HepG2 (cell line): ENCODE results near the gene INTS7. TPM values are rescaled to one million over a fixed set of nuclear protein-coding genes. Genes with fewer than 3 reads are reported as not detected.

Experiments
- CTCF ChIP-seq: sonication (generic); formaldehyde crosslinking; IDR thresholded peaks from 2 replicates; pipeline ENCODE4 v1.5.0; 2020; ENCODE audit warnings: mild to moderate bottlenecking, missing genetic modification reagents, moderate library complexity
- E2F1 ChIP-seq: sonication (generic); formaldehyde crosslinking; IDR thresholded peaks from 2 replicates; pipeline ENCODE4 v1.5.0; 2020; ENCODE audit warnings: missing genetic modification reagents
- ELF3 ChIP-seq: IDR thresholded peaks from 2 replicates; pipeline ENCODE4 v1.6.1; 2016; ENCODE audit warnings: missing genetic modification reagents, missing compliant biosample characterization
- GABPB1 ChIP-seq: IDR thresholded peaks from 2 replicates; pipeline ENCODE4 v1.6.1; 2016; ENCODE audit warnings: mild to moderate bottlenecking, missing genetic modification reagents, moderate library complexity, missing compliant biosample characterization
- HNF4A ChIP-seq: sonication (generic); formaldehyde crosslinking; IDR thresholded peaks from 2 replicates; pipeline ENCODE4 v1.4.0; 2020; ENCODE audit warnings: missing genetic modification reagents
- IRX3 ChIP-seq: sonication (generic); formaldehyde crosslinking; IDR thresholded peaks from 2 replicates; pipeline ENCODE4 v1.8.1; 2023; ENCODE audit warnings: mild to moderate bottlenecking, low read depth, missing genetic modification reagents, borderline replicate concordance
- NR0B2 ChIP-seq: sonication (generic); formaldehyde crosslinking; IDR thresholded peaks from 2 replicates; pipeline ENCODE4 v1.4.0; 2020; ENCODE audit warnings: mild to moderate bottlenecking, missing genetic modification reagents
- PCBP2 ChIP-seq: fragments of 200-400 bp; formaldehyde crosslinking; optimal IDR thresholded peaks from 2 replicates; pipeline ENCODE3; 2018; ENCODE audit warnings: low read length, low read depth; ENCODE audit not compliant: poor library complexity, severe bottlenecking
- RFX3 ChIP-seq: IDR thresholded peaks from 2 replicates; pipeline ENCODE4 v1.6.1; 2016; ENCODE audit warnings: missing biosample characterization, missing genetic modification reagents
- STAT5B ChIP-seq: sonication (generic); formaldehyde crosslinking; IDR thresholded peaks from 2 replicates; pipeline ENCODE4 v1.4.0; 2020; ENCODE audit warnings: missing genetic modification reagents
- TAF1 ChIP-seq: sonication (generic); formaldehyde crosslinking; IDR thresholded peaks from 2 replicates; pipeline ENCODE4 v1.4.0; 2020; ENCODE audit warnings: missing genetic modification reagents
- TEAD3 ChIP-seq: optimal IDR thresholded peaks from 2 replicates; pipeline ENCODE3; 2016; ENCODE audit warnings: borderline replicate concordance
- ZNF101 ChIP-seq: sonication (generic); formaldehyde crosslinking; IDR thresholded peaks from 2 replicates; pipeline ENCODE4 v1.4.0; 2020; ENCODE audit warnings: mild to moderate bottlenecking, low read depth, missing genetic modification reagents, borderline replicate concordance
- ZNF12 ChIP-seq: sonication (generic); formaldehyde crosslinking; IDR thresholded peaks from 2 replicates; pipeline ENCODE4 v1.5.0; 2020; ENCODE audit warnings: missing genetic modification reagents
- ZNF224 ChIP-seq: sonication (generic); formaldehyde crosslinking; IDR thresholded peaks from 2 replicates; pipeline ENCODE4 v1.5.0; 2020; ENCODE audit warnings: mild to moderate bottlenecking, missing genetic modification reagents
- ZNF275 ChIP-seq: sonication (generic); formaldehyde crosslinking; IDR thresholded peaks from 2 replicates; pipeline ENCODE4 v1.8.0; 2022; ENCODE audit warnings: missing genetic modification reagents, mild to moderate bottlenecking, inconsistent platforms, borderline replicate concordance
- ZNF562 ChIP-seq: sonication (generic); formaldehyde crosslinking; IDR thresholded peaks from 2 replicates; pipeline ENCODE4 v1.8.0; 2022; ENCODE audit warnings: missing genetic modification reagents, borderline replicate concordance
- ZNF609 ChIP-seq: sonication (generic); formaldehyde crosslinking; IDR thresholded peaks from 2 replicates; pipeline ENCODE4 v1.4.0; 2020; ENCODE audit warnings: mild to moderate bottlenecking, missing genetic modification reagents, borderline replicate concordance
- ZNF784 ChIP-seq: sonication (generic); formaldehyde crosslinking; IDR thresholded peaks from 2 replicates; pipeline ENCODE4 v1.5.1; 2020; ENCODE audit warnings: missing genetic modification reagents, mild to moderate bottlenecking, borderline replicate concordance
- polyA plus RNA-seq, 8 experiments: library from polyadenylated mRNA; depleted of rRNA in 3 of 8; stranded (reverse) in 7 of 8; unstranded in 1 of 8; fragments of >200 nt; fragmentation: Illumina TruSeq in 4 of 8; extraction: Trizol in 4 of 8; gene quantifications; 2 replicates each; pipeline versions ENCODE4 v1.2.1 to v1.2.3, GENCODE V29; 2011 to 2016; ENCODE audit warnings: low read depth in 4 of 8, missing spikeins in 1 of 8, mixed read lengths in 1 of 8; ENCODE audit not compliant: insufficient read depth in 1 of 8
- total RNA-seq, 5 experiments: library from RNA; depleted of rRNA; stranded (reverse); fragments of >200 nt; fragmentation: Illumina TruSeq; extraction: Trizol; gene quantifications; 2 replicates each; pipeline ENCODE4 v1.2.3, GENCODE V29; 2016; ENCODE audit warnings: low read depth in 1 of 5

The INTS7 gene
- total and polyA plus RNA-seq, 2 of the 13 experiments (the other 11 are each of a cell fraction or from before 2014, with no cell fraction given): 18.3 to 22.4 TPM

- peak; percentile 91; the same call in 1 of the 2 replicates for TF ChIP-seq ZNF275 (CRISPR knock-in tag)
- TF ChIP-seq ZNF101: no peak
- no peak for TF ChIP-seq RFX3 (CRISPR knock-in tag)
- TF ChIP-seq ELF3: peak; percentile 81
- no peak for TF ChIP-seq ZNF609
- TF ChIP-seq ZNF784 (CRISPR knock-in tag): peak; percentile 73; the same call in 1 of the 2 replicates
- TF ChIP-seq CTCF (CRISPR knock-in tag): peak; percentile 98
- TF ChIP-seq NR0B2 (CRISPR knock-in tag): no peak
- no peak for TF ChIP-seq ZNF562
- peak; percentile 67 for TF ChIP-seq HNF4A
- TF ChIP-seq GABPB1 (CRISPR knock-in tag): peak; percentile 87
- no peak for TF ChIP-seq PCBP2
- TF ChIP-seq ZNF224: no peak
- no peak for TF ChIP-seq IRX3
- TF ChIP-seq ZNF12 (CRISPR knock-in tag): peak; percentile 93
- TF ChIP-seq TAF1: peak; percentile 83
- peak; percentile 98 for TF ChIP-seq E2F1
- no peak for TF ChIP-seq STAT5B
- TF ChIP-seq TEAD3 (CRISPR knock-in tag): peak; percentile 61
Measured at GRCh38 chr1:212035123-212035834, at the start of gene INTS7, which contains the start of gene DTL (continued).
